22Rv1 (cell line): ENCODE results near the gene ROMO1.

ENCODE experiments used
- CTCF ChIP-seq: fragments of 450-650 bp; IDR thresholded peaks from 2 replicates; pipeline ENCODE4 v1.5.1; 2017; ENCODE audit warnings: mild to moderate bottlenecking
- ZFX ChIP-seq: fragments of 450-650 bp; IDR thresholded peaks from 2 replicates; pipeline ENCODE4 v1.6.1; 2017; ENCODE audit warnings: antibody characterized with exemption, borderline replicate concordance

- TF ChIP-seq CTCF (no peak), ZFX (no peak)
Observed at GRCh38 chr20:35734374-35734773, 35.2 kb downstream of the ROMO1 start.
